ENCODE measurements around the gene ELAPOR1.

Gene ELAPOR1

DNA sequence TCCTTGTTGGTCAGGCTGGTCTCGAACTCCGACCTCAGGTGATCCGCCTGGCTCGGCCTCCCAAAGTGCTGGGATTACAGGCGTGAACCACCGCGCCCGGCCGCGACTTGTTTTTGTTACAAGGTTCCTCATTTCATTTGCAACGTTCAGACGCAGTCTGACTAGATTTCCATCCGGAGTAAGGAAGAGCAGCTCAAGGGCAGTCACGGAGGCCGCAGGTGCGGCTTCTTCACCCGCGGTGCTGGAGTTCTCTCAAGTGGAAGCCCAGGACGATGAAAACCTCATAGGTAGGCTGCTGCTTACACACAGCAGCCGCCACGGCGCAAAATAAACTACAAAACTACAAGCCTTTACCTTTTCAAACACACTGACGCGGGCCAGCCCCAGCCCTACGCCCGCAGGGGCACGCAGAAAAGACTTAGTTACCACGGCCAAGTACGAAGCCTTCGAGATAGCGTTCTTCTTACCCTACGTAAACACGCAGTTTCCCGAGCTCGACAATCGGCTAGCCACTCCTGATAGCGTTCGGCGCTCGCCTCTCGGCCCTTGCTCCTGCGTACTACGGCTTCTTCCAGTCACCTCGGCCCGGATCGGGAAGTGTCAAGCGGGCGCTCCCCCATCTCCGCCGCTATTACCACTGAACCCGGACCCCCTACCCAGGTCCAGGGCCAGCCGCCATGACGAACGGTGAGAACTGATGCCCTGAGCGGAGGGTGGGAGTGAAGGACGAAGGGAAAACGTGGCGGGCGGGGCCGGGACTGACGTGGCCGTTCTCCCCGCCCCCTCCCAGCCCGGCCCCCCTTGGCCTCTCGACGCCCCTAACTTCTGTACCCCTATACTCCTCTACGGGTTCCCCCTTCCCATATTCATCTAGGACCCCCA is 23.5 kb upstream of the ELAPOR1 start, which contains the start of gene TMEM167B:
TMEM167B (plus strand) TSS at position 569 of the 882 bp plus-strand sequence; CDS start at position 678, 109 bp downstream.
- no peaks in the 10 kb centered on the region for H3K9me2 ChIP-seq (ENCODE audit: low read depth, low read length)
- H3K9ac ChIP-seq (ENCODE audit: low read length) = peak within 1 kb of the TSS; percentile 92
- H3K9me3 ChIP-seq (ENCODE audit: low read length) = no peaks in the 10 kb centered on the region
- peak within 1 kb of the TSS; percentile 93 for H3K4me2 ChIP-seq (ENCODE audit: low read length)
- no peaks in the 10 kb centered on the region; the same call in 1 of the 2 replicates for H3F3A ChIP-seq (ENCODE audit: insufficient read depth, low read length)
- no peak within 1 kb of the TSS for H2AFZ ChIP-seq (ENCODE audit: low read length)
- H3K36me3 ChIP-seq (ENCODE audit: insufficient read depth, low read length) = peaks cover 25% of the 10 kb centered on the region
- H3K27me3 ChIP-seq (ENCODE audit: insufficient read depth, low read length) = no peaks in the 10 kb centered on the region
- H4K20me1 ChIP-seq (ENCODE audit: insufficient read depth, low read length) = no peaks in the 10 kb centered on the region
- H3K79me2 ChIP-seq (ENCODE audit: insufficient read depth, low read length) = peaks cover 22% of the 10 kb centered on the region
- H3K4me3 ChIP-seq (ENCODE audit: low read depth, low read length, poor library complexity, severe bottlenecking) = peak within 1 kb of the TSS; percentile 82
- peak within 1 kb of the TSS; percentile 95 for H3K27ac ChIP-seq (ENCODE audit: low read depth, low read length, poor library complexity, severe bottlenecking)
- TF ChIP-seq, protein P1, sequence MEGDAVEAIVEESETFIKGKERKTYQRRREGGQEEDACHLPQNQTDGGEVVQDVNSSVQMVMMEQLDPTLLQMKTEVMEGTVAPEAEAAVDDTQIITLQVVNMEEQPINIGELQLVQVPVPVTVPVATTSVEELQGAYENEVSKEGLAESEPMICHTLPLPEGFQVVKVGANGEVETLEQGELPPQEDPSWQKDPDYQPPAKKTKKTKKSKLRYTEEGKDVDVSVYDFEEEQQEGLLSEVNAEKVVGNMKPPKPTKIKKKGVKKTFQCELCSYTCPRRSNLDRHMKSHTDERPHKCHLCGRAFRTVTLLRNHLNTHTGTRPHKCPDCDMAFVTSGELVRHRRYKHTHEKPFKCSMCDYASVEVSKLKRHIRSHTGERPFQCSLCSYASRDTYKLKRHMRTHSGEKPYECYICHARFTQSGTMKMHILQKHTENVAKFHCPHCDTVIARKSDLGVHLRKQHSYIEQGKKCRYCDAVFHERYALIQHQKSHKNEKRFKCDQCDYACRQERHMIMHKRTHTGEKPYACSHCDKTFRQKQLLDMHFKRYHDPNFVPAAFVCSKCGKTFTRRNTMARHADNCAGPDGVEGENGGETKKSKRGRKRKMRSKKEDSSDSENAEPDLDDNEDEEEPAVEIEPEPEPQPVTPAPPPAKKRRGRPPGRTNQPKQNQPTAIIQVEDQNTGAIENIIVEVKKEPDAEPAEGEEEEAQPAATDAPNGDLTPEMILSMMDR (IDR thresholded peaks at IDR 0.05; ENCODE audit: low read length) = no peak
- no peak for TF ChIP-seq EZH2 (IDR thresholded peaks at IDR 0.05; ENCODE audit: borderline replicate concordance, low read length)
- peaks cover 28% of the 10 kb centered on the region for H3K4me1 ChIP-seq (ENCODE audit: insufficient read depth, low read length, severe bottlenecking)

DNA sequence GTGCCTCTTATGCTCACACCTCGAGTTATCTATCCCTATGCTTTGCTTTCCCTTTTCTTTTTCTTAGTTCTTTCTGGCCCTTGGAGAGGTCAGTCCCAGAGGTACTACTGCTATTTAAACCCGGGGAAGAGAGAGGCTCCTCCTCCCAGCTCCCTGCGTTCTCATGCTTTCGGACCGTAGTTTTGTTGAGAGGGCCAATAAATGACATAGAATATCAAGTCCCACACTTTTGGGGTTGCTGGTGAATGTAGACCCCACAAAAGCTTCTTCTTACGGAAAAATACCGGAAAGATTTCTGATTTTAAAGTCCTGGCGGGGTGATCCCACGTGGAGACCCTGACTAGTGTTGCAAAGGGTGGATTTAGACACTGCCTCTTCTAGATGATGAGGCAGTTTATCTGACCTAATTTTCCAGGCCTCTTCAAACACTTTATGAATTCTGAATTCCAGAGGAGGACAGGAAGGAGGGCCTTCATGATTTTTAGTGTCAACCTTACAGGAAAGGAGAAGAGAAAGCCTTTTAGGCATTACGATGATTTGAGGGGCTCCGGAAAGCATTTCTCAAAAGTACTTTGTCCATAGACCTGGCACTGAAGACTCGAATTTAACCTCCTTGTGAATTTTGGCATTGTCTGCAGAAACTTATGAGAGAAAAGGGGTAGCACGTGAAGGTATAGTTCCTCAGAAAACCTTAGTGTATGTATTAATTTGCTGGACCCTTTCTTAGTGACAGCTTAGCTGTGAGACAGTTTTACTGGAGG is 22.7 kb upstream of the ELAPOR1 start:
- H3F3A ChIP-seq (ENCODE audit: insufficient read depth, low read length) = no peaks in the 10 kb centered on the region; the same call in 1 of the 2 replicates
- H3K27me3 ChIP-seq (ENCODE audit: insufficient read depth, low read length) = no peaks in the 10 kb centered on the region
- no peaks in the 10 kb centered on the region for H4K20me1 ChIP-seq (ENCODE audit: insufficient read depth, low read length)
- H2AFZ ChIP-seq (ENCODE audit: low read length) = no peak overlapping the region
- H3K4me1 ChIP-seq (ENCODE audit: insufficient read depth, low read length, severe bottlenecking) = peaks cover 28% of the 10 kb centered on the region
- H3K79me2 ChIP-seq (ENCODE audit: insufficient read depth, low read length) = peaks cover 24% of the 10 kb centered on the region
- H3K9me2 ChIP-seq (ENCODE audit: low read depth, low read length) = no peaks in the 10 kb centered on the region
- TF ChIP-seq, protein P1 (IDR thresholded peaks at IDR 0.05; ENCODE audit: low read length) = no peak
- no peak for TF ChIP-seq EZH2 (IDR thresholded peaks at IDR 0.05; ENCODE audit: borderline replicate concordance, low read length)
- H3K4me3 ChIP-seq (ENCODE audit: low read depth, low read length, poor library complexity, severe bottlenecking) = peak overlapping the region; percentile 82
- H3K27ac ChIP-seq (ENCODE audit: low read depth, low read length, poor library complexity, severe bottlenecking) = peak overlapping the region; percentile 95
- H3K9me3 ChIP-seq (ENCODE audit: low read length) = no peaks in the 10 kb centered on the region
- peak overlapping the region; percentile 93 for H3K4me2 ChIP-seq (ENCODE audit: low read length)
- H3K36me3 ChIP-seq (ENCODE audit: insufficient read depth, low read length) = peaks cover 31% of the 10 kb centered on the region
- H3K9ac ChIP-seq (ENCODE audit: low read length) = peak overlapping the region; percentile 92

DNA sequence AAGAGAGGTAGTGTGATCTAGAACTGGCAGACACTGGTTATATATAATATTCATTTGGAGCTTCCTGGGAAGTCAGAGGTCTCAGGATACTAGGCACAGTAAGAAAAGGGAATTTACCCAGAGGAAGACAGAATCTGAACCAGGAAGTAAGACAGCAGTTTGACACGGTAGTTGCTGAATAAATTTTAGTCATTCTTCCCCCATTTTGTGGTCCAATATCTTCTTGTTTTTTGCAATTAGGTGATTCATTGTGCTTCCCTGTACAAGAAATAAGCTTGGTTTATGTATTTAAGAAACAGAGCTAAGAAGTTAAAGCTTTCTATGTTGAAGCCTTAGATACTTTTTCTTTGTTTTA is 22.1 kb upstream of the ELAPOR1 start:
- H3K27me3 ChIP-seq (ENCODE audit: insufficient read depth, low read length) = no peaks in the 10 kb centered on the region
- H3K4me3 ChIP-seq (ENCODE audit: low read depth, low read length, poor library complexity, severe bottlenecking) = peak overlapping the region; percentile 82
- no peaks in the 10 kb centered on the region for H4K20me1 ChIP-seq (ENCODE audit: insufficient read depth, low read length)
- H2AFZ ChIP-seq (ENCODE audit: low read length) = no peak overlapping the region
- no peaks in the 10 kb centered on the region for H3K9me2 ChIP-seq (ENCODE audit: low read depth, low read length)
- peak overlapping the region; percentile 93 for H3K4me2 ChIP-seq (ENCODE audit: low read length)
- H3K27ac ChIP-seq (ENCODE audit: low read depth, low read length, poor library complexity, severe bottlenecking) = peak overlapping the region; percentile 95
- H3F3A ChIP-seq (ENCODE audit: insufficient read depth, low read length) = no peaks in the 10 kb centered on the region; the same call in 1 of the 2 replicates
- no peaks in the 10 kb centered on the region for H3K9me3 ChIP-seq (ENCODE audit: low read length)
- no peak for TF ChIP-seq EZH2 (IDR thresholded peaks at IDR 0.05; ENCODE audit: borderline replicate concordance, low read length)
- TF ChIP-seq, protein P1 (IDR thresholded peaks at IDR 0.05; ENCODE audit: low read length) = no peak
- peaks cover 37% of the 10 kb centered on the region for H3K36me3 ChIP-seq (ENCODE audit: insufficient read depth, low read length)
- H3K9ac ChIP-seq (ENCODE audit: low read length) = peak overlapping the region; percentile 92
- H3K79me2 ChIP-seq (ENCODE audit: insufficient read depth, low read length) = peaks cover 24% of the 10 kb centered on the region
- peaks cover 28% of the 10 kb centered on the region for H3K4me1 ChIP-seq (ENCODE audit: insufficient read depth, low read length, severe bottlenecking)
